Measurements from ENCODE around the gene TBX4.

TBX4 gene

GRCh38 chr17:61510991-61511390 is 58.8 kb downstream of the TBX4 start:
- TF ChIP-seq, protein P1, sequence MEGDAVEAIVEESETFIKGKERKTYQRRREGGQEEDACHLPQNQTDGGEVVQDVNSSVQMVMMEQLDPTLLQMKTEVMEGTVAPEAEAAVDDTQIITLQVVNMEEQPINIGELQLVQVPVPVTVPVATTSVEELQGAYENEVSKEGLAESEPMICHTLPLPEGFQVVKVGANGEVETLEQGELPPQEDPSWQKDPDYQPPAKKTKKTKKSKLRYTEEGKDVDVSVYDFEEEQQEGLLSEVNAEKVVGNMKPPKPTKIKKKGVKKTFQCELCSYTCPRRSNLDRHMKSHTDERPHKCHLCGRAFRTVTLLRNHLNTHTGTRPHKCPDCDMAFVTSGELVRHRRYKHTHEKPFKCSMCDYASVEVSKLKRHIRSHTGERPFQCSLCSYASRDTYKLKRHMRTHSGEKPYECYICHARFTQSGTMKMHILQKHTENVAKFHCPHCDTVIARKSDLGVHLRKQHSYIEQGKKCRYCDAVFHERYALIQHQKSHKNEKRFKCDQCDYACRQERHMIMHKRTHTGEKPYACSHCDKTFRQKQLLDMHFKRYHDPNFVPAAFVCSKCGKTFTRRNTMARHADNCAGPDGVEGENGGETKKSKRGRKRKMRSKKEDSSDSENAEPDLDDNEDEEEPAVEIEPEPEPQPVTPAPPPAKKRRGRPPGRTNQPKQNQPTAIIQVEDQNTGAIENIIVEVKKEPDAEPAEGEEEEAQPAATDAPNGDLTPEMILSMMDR (IDR thresholded peaks at IDR 0.05; ENCODE audit: insufficient read depth, low read length, missing control alignments) = no peak
- no peak for DNase-seq (ENCODE audit: low read depth, low spot score)
- no peak overlapping the region for H3K4me3 ChIP-seq (ENCODE audit: low read depth, low read length)
- CTCF ChIA-PET = interaction anchor here (1.1 kb wide), 1 partner anchor 99 kb away, joined by 3 read pairs; no protein-coding TSS in a partner anchor
- POLR2A ChIA-PET = interaction anchor here (0.5 kb wide), 1 partner anchor 302 kb away, joined by 3 read pairs; no protein-coding TSS in a partner anchor

- DNase-seq (ENCODE audit: low read depth, low spot score) = no peak
- ChIA-PET CTCF (no interaction called here), POLR2A (interaction anchor here (0.5 kb wide), 1 partner anchor 303 kb away, joined by 3 read pairs; no protein-coding TSS in a partner anchor)
- H3K4me3 ChIP-seq (ENCODE audit: low read depth, low read length) = no peak overlapping the region
- TF ChIP-seq, protein P1 (IDR thresholded peaks at IDR 0.05; ENCODE audit: insufficient read depth, low read length, missing control alignments) = no peak
Observed at GRCh38 chr17:61511480-61512182, 59.4 kb downstream of the TBX4 start.

DNA sequence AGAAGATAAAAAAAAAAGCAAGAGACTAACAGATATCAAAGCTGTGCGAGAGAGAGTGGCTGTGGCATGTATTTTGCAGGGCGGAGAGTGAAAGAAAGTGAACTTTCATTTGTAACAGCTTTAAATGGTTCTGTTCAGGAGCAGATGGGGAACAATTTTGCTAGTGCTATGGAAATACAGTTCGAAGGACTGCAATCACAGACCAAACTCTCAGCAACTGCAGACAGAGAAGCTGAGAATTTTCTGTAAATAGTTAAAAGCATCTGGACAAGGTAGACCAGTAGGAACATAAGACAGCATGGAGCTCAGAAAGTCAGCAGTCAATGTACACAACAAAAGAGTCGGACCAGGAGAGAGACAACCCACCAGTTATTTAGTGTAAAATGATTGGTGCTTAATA is 62.3 kb downstream of the TBX4 start:
- POLR2A ChIA-PET = no interaction called here
- DNase-seq (ENCODE audit: low read depth, low spot score) = no peak
- no peak overlapping the region for H3K4me3 ChIP-seq (ENCODE audit: low read depth, low read length)
- TF ChIP-seq, protein P1 (IDR thresholded peaks at IDR 0.05; ENCODE audit: insufficient read depth, low read length, missing control alignments) = no peak
- CTCF ChIA-PET = interaction anchor here (0.9 to 1.3 kb wide), 3 partner anchors 36 to 323 kb away, joined by 3 read pairs; no protein-coding TSS in a partner anchor

DNA sequence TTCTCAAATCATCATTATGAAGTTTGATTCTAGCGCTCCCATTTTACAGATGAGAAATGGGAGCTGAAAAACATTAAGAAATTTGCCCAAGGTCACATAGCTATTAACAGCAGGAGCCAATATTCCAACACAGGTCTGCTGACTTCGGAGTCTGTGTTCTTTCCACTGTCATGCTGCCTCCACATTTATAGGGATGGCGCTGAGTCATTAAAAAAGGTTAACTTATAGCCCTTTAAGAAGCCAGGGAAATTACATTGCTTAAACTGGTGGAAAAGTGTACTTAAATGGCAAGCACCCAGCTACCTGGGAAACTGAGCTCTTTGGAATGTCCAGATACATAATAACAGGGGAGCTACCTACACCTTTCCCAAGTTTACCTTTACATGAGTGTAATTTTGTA is 65.0 kb downstream of the TBX4 start:
- TF ChIP-seq, protein P1 (IDR thresholded peaks at IDR 0.05; ENCODE audit: insufficient read depth, low read length, missing control alignments) = no peak
- no peak for DNase-seq (ENCODE audit: low read depth, low spot score)
- H3K4me3 ChIP-seq (ENCODE audit: low read depth, low read length) = no peak overlapping the region
- CTCF ChIA-PET = no interaction called here
- POLR2A ChIA-PET = no interaction called here

- DNase-seq (ENCODE audit: low read depth, low spot score) = no peak
- TF ChIP-seq, protein P1 (IDR thresholded peaks at IDR 0.05; ENCODE audit: insufficient read depth, low read length, missing control alignments) = no peak
- ChIA-PET CTCF (interaction anchor here (1.0 to 1.3 kb wide), 2 partner anchors 8 to 101 kb away, joined by 3 to 4 read pairs; no protein-coding TSS in a partner anchor), POLR2A (no interaction called here)
- H3K4me3 ChIP-seq (ENCODE audit: low read depth, low read length) = no peak overlapping the region
Observed at GRCh38 chr17:61517843-61518606, 65.8 kb downstream of the TBX4 start.

- POLR2A ChIA-PET = no interaction called here
- TF ChIP-seq, protein P1 (IDR thresholded peaks at IDR 0.05; ENCODE audit: insufficient read depth, low read length, missing control alignments) = no peak
- no peak for DNase-seq (ENCODE audit: low read depth, low spot score)
- CTCF ChIA-PET = interaction anchor here (1.3 kb wide), 2 partner anchors 10 to 102 kb away, joined by 3 to 4 read pairs; no protein-coding TSS in a partner anchor
- H3K4me3 ChIP-seq (ENCODE audit: low read depth, low read length) = no peak overlapping the region
Observed at GRCh38 chr17:61519139-61519538, 66.9 kb downstream of the TBX4 start.
